GM12891 (cell line): ENCODE measurements around the gene RAB28.
"Not testable (repeated sequence)": the region's sequence is repeated elsewhere in the genome, so short reads cannot be mapped to it uniquely, and the experiment has no call there.

Experiments
- DNase-seq: peaks from one replicate; pipeline ENCODE4 v3.0.0; 2011; ENCODE audit warnings: low spot score; ENCODE audit not compliant: insufficient read length
- FAIRE-seq: peaks from 2 replicates; lab custom pipeline; 2011; peaks lifted over from hg19 to GRCh38; lab: Jason Lieb, UNC
- PAX5 ChIP-seq: IDR thresholded peaks from 2 replicates; pipeline ENCODE4 v1.6.1; 2011; ENCODE audit warnings: low read length, moderate library complexity, mild to moderate bottlenecking; ENCODE audit not compliant: insufficient read depth, severe bottlenecking
- POLR2A ChIP-seq: IDR thresholded peaks from 2 replicates; pipeline ENCODE4 v1.6.1; 2011; ENCODE audit warnings: low read depth, low read length, control low read depth
- POLR2AphosphoS5 ChIP-seq: IDR thresholded peaks from 2 replicates; pipeline ENCODE4 v1.6.1; 2011; ENCODE audit warnings: low read depth, low read length, control low read depth
- POU2F2 ChIP-seq: IDR thresholded peaks from 2 replicates; pipeline ENCODE4 v1.6.1; 2011; ENCODE audit warnings: low read depth, mild to moderate bottlenecking, control low read depth, low read length, moderate library complexity
- SPI1 ChIP-seq: IDR thresholded peaks from 2 replicates; pipeline ENCODE4 v1.6.1; 2011; ENCODE audit warnings: low read depth, low read length, control low read depth
- TAF1 ChIP-seq: IDR thresholded peaks from 2 replicates; pipeline ENCODE4 v1.6.1; 2011; ENCODE audit warnings: low read depth, low read length, control low read depth

Gene RAB28

GRCh38 chr4:13415068-13415785 is 68.9 kb downstream of the RAB28 start:
- TF ChIP-seq PAX5 (no peak), POLR2AphosphoS5 (no peak), POLR2A (no peak), TAF1 (no peak), POU2F2 (no peak), SPI1 (no peak)
- FAIRE-seq (no peak), DNase-seq (no peak)

- no peak for TF ChIP-seq PAX5
- FAIRE-seq (no peak), DNase-seq (no peak)
These were observed 70.3 kb downstream of the RAB28 start for GRCh38 chr4:13413729-13414437.

- no peak for TF ChIP-seq SPI1
- TF ChIP-seq TAF1: no peak
- TF ChIP-seq PAX5: no peak
- no peak for TF ChIP-seq POLR2AphosphoS5
- TF ChIP-seq POLR2A: no peak
- no peak for TF ChIP-seq POU2F2
- FAIRE-seq (peak; percentile 35), DNase-seq (no peak)
These were observed 72.2 kb downstream of the RAB28 start for GRCh38 chr4:13411942-13412341.

DNA sequence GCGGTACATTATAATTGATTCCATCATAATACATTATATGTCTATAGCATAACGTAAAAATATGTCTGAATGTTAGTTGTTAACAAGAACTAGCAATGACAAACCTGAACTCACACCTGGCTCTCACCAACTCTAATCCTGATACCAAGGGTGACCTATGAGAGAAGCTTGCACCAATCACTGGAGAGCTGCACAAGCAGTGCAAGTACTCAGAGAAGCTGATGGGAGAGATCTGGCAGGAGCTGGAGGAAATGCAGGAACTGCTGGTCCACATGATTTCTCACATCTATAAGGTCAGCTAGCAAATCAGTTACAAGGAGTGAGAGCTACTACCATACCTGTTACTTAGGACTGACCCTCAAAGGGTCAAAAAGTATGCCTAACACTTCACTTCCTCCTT is 74.8 kb downstream of the RAB28 start:
- FAIRE-seq: no peak
- TF ChIP-seq TAF1 (no peak), POU2F2 (no peak), PAX5 (no peak)
- no peak for DNase-seq

DNA sequence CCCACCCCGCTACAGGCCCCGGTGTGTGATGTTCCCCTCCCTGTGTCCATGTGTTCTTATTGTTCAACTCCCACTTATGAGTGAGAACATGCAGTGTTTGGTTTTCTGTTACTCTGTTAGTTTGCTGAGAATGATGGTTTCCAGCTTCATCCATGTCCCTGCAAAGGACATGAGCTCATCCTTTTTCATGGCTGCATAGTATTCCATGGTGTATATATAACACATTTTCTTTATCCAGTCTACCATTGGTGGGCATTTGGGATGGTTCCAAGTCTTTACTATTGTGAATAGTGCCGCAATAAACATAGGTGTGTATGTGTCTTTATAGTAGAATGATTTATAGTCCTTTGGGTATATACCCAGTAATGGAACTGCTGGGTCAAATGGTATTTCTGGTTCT is 78.0 kb downstream of the RAB28 start:
- DNase-seq, FAIRE-seq: not testable (repeated sequence)

GRCh38 chr4:13403833-13404232 is 80.3 kb downstream of the RAB28 start:
- DNase-seq (no peak), FAIRE-seq (no peak)
- TF ChIP-seq POLR2AphosphoS5: no peak
- no peak for TF ChIP-seq PAX5
- TF ChIP-seq TAF1: no peak
- TF ChIP-seq POU2F2: no peak
- TF ChIP-seq SPI1: no peak
- TF ChIP-seq POLR2A: no peak

GRCh38 chr4:13403326-13403725 is 80.8 kb downstream of the RAB28 start:
- TF ChIP-seq POU2F2 (no peak), POLR2A (no peak), TAF1 (no peak), POLR2AphosphoS5 (no peak), PAX5 (no peak), SPI1 (no peak)
- no peak for FAIRE-seq
- DNase-seq: no peak

GRCh38 chr4:13399257-13399656 is 84.9 kb downstream of the RAB28 start:
- DNase-seq (no peak), FAIRE-seq (no peak)
- no peak for TF ChIP-seq POU2F2
- no peak for TF ChIP-seq PAX5
- no peak for TF ChIP-seq POLR2AphosphoS5
- no peak for TF ChIP-seq POLR2A
- TF ChIP-seq TAF1: no peak
- no peak for TF ChIP-seq SPI1

GRCh38 chr4:13396161-13396560 is 88.0 kb downstream of the RAB28 start:
- TF ChIP-seq POLR2AphosphoS5 (no peak), PAX5 (no peak), POLR2A (no peak), TAF1 (no peak), POU2F2 (no peak), SPI1 (no peak)
- FAIRE-seq (no peak), DNase-seq (no peak)

DNA sequence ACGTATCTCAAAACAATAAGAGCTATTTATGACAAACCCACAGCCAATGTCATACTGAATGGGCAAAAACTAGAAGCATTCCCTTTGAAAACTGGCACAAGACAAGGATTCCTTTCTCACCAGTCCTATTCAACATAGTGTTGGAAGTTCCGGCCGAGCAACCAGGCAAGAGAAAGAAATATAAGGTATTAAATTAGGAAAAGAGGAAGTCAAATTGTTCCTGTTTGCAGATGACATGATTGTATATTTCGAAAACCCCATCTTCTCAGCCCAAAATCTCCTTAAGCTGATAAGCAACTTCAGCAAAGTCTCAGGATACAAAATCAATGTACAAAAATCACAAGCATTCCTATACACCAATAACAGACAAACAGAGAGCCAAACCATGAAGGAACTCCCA is 94.2 kb downstream of the RAB28 start:
- not testable (repeated sequence) for FAIRE-seq, DNase-seq
- TF ChIP-seq SPI1: 0 out of 2 replicates have a peak, but pooled peaks have one; percentile 3
